ENCODE measurements around the gene NRF1. TPM values are rescaled to one million over a fixed set of nuclear protein-coding genes. Genes with fewer than 3 reads are reported as not detected.
A peak's percentile ranks its signal among the peaks of the same experiment; 100 is the strongest.

NRF1 gene
- total and polyA plus RNA-seq, 2 of the 8 experiments (the other 6 are each of a cell fraction or from before 2014, with no cell fraction given), result 18.2 to 21.4 TPM

DNA sequence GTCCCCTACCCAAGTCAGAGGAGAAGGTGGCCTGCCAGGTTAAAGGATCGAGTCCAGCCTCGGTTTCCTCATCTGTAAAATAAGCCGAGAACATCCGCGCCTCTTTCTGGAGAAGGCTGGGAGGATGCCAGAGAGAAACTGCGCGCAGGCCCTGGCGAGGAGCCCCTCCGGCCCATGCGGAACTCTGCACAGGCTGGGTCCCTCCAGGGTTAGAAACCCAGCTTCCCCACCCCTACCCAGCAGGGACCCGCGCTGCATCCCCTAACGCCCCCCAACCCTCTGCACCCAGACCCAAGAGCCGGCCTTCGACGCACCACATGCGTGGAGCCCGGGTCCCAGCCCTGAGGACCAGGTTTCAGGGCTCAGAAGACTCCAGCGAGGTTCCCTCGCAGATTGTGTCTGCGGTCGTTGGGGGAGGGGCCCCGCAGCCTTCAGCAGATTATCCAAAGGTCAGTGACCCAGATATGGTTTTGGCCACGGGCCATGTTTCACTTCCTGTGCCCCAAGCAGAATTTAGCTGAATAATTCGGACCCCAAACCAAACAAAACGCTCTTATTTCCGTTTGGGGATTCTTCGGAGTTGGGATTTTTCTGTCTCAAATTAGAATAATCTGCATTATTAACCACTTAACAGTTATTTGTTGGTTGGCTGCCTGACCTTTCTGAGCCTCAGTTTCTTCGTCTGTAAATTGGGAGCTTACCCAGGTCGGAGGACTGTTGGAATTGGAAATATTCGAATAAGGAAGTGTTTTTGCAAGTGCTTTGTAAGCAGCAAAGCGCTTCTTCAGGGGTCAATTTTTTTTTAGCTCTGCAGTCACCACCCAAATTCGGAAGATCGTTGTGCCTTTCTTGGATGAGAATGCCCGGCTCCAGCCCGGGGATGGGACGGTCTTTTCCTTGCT is 173.5 kb downstream of the NRF1 start (continued):
- TF ChIP-seq, protein P1, sequence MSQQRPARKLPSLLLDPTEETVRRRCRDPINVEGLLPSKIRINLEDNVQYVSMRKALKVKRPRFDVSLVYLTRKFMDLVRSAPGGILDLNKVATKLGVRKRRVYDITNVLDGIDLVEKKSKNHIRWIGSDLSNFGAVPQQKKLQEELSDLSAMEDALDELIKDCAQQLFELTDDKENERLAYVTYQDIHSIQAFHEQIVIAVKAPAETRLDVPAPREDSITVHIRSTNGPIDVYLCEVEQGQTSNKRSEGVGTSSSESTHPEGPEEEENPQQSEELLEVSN (IDR thresholded peaks at IDR 0.05), result 0 out of 2 replicates have a peak, but pooled peaks have one; percentile 14
- TF ChIP-seq TEAD4 (IDR thresholded peaks at IDR 0.05; ENCODE audit: low read depth, low read length), result no peak
- no peak for TF ChIP-seq POU5F1 (IDR thresholded peaks at IDR 0.05; ENCODE audit: low read depth, low read length)
- TF ChIP-seq TCF12 (IDR thresholded peaks at IDR 0.05; ENCODE audit: low read depth, low read length), result no peak
- TF ChIP-seq RNF2 (IDR thresholded peaks at IDR 0.05; ENCODE audit: borderline replicate concordance, low read depth, low read length, missing control alignments, poor library complexity, severe bottlenecking), result peak; percentile 31
- TF ChIP-seq BRCA1 (IDR thresholded peaks at IDR 0.05; ENCODE audit: low read depth, low read length), result no peak
- TF ChIP-seq RXRA (IDR thresholded peaks at IDR 0.05; ENCODE audit: insufficient read depth, low read depth, low read length), result no peak
- TF ChIP-seq SUZ12 (IDR thresholded peaks at IDR 0.05; ENCODE audit: low read length), result peak; percentile 12
- TF ChIP-seq PHF8 (conservative IDR thresholded peaks at IDR 0.05; ENCODE audit: low read depth, low read length), result no peak
- TF ChIP-seq SP2 (IDR thresholded peaks at IDR 0.05; ENCODE audit: low read length), result no peak
- TF ChIP-seq SIX5 (IDR thresholded peaks at IDR 0.05; ENCODE audit: low read depth, low read length), result no peak
